GM12878 (cell line): ENCODE data around the gene C8B. TPM values are rescaled to one million over a fixed set of nuclear protein-coding genes. Genes with fewer than 3 reads are reported as not detected.

Experiments used
- ATAC-seq: fragments of 200-7000 bp; cut with Tn5 transposase; 3 replicates; pipeline ENCODE4 v1.9.1; 2020; ENCODE audit warnings: mild to moderate bottlenecking, moderate library complexity
- BruUV-seq: library from RNA; stranded (reverse); fragments of 400-500 nt; replicated peaks from 2 replicates; lab custom pipeline; 2021; lab: Mats Ljungman, UMichigan
- CTCF ChIA-PET: fragments of 300-600 bp; sonication (Branson Sonifier 250); formaldehyde crosslinking; extraction: SDS; loops from one replicate; lab custom pipeline; 2021; ENCODE audit warnings: inconsistent platforms; lab: Yijun Ruan, JAX
- POLR2A ChIA-PET: fragments of 350-600 bp; formaldehyde crosslinking; extraction: SDS; loops from one replicate; lab custom pipeline; 2021; ENCODE audit warnings: inconsistent platforms; lab: Charles Lee
- RAD21 ChIA-PET: fragments of 300-600 bp; sonication (Branson Sonifier 250); formaldehyde crosslinking; loops from one replicate; lab custom pipeline; 2023; ENCODE audit warnings: antibody characterized with exemption; ENCODE audit not compliant: unreplicated experiment; lab: Charles Lee
- SMC1A ChIA-PET: fragments of 300-600 bp; sonication (Branson Sonifier 250); formaldehyde crosslinking; loops from one replicate; lab custom pipeline; 2023; ENCODE audit not compliant: unreplicated experiment, uncharacterized antibody; lab: Charles Lee
- DNase-seq: peaks from one replicate; pipeline ENCODE4 v3.0.0-alpha.2; 2011; ENCODE audit warnings: low read depth, low spot score
- FAIRE-seq: peaks from 3 replicates; lab custom pipeline; 2011; peaks lifted over from hg19 to GRCh38; lab: Jason Lieb, UNC
- H2AFZ ChIP-seq: 2 replicates; pipeline ENCODE4 v1.6.0; 2011; ENCODE audit warnings: low read depth, low read length, control low read depth; ENCODE audit not compliant: control insufficient read depth
- H3K27ac ChIP-seq: 2 replicates; pipeline ENCODE4 v1.5.1; 2011; ENCODE audit warnings: control low read depth; ENCODE audit not compliant: control insufficient read depth, insufficient read depth
- H3K27me3 ChIP-seq, 2 experiments: replicated peaks in 1 of 2; 2 replicates each; pipeline versions ENCODE4 v1.6.0 to v1.6.1; 2011; ENCODE audit warnings: low read length in 1 of 2; ENCODE audit not compliant: control insufficient read depth in 2 of 2, insufficient read depth in 2 of 2
- H3K36me3 ChIP-seq, 2 experiments: 2 replicates each; pipeline ENCODE4 v1.5.1; 2011; ENCODE audit warnings: low read length in 1 of 2; ENCODE audit not compliant: control insufficient read depth in 2 of 2, insufficient read depth in 2 of 2
- H3K4me1 ChIP-seq: 2 replicates; pipeline ENCODE4 v1.6.1; 2011; ENCODE audit warnings: mild to moderate bottlenecking, low read length, moderate library complexity, mixed read lengths; ENCODE audit not compliant: control insufficient read depth, insufficient read depth
- H3K4me2 ChIP-seq: 2 replicates; pipeline ENCODE4 v1.6.0; 2011; ENCODE audit warnings: control low read depth; ENCODE audit not compliant: control insufficient read depth, insufficient read depth
- H3K4me3 ChIP-seq: fragments of 200-600 bp; sonication (generic); 2 replicates; pipeline ENCODE4 v1.5.1; 2016
- H3K79me2 ChIP-seq: 2 replicates; pipeline ENCODE4 v1.6.0; 2011; ENCODE audit warnings: low read length; ENCODE audit not compliant: control insufficient read depth, insufficient read depth
- H3K9ac ChIP-seq: 2 replicates; pipeline ENCODE4 v1.8.0; 2011; ENCODE audit warnings: low read length, control low read depth, mixed read lengths; ENCODE audit not compliant: control insufficient read depth, insufficient read depth
- H3K9me3 ChIP-seq: replicated peaks from 3 replicates; pipeline ENCODE4 v1.5.1; 2011; ENCODE audit warnings: mild to moderate bottlenecking, low read length; ENCODE audit not compliant: control insufficient read depth, insufficient read depth
- H4K20me1 ChIP-seq: 2 replicates; pipeline ENCODE4 v1.6.0; 2011; ENCODE audit not compliant: control insufficient read depth, insufficient read depth
- ASH2L ChIP-seq: fragments of 300-600, 200-600 bp; sonication (generic); IDR thresholded peaks from 2 replicates; pipeline ENCODE4 v1.6.1; 2017; ENCODE audit warnings: low read depth, mild to moderate bottlenecking, borderline replicate concordance
- BCL11A ChIP-seq: IDR thresholded peaks from 2 replicates; pipeline ENCODE4 v1.6.1; 2011; ENCODE audit warnings: low read depth, low read length
- E2F8 ChIP-seq: fragments of 450-650 bp; IDR thresholded peaks from 2 replicates; pipeline ENCODE4 v1.6.1; 2018; ENCODE audit warnings: mild to moderate bottlenecking, low read depth, moderate library complexity; ENCODE audit not compliant: partially characterized antibody
- GABPA ChIP-seq: IDR thresholded peaks from 2 replicates; pipeline ENCODE4 v1.6.1; 2014; ENCODE audit warnings: antibody characterized with exemption, low read depth, mild to moderate bottlenecking, inconsistent platforms
- HCFC1 ChIP-seq: fragments of 150-350 bp; IDR thresholded peaks from 2 replicates; pipeline ENCODE4 v1.6.1; 2014; ENCODE audit warnings: low read length
- IRF5 ChIP-seq: fragments of 450-650 bp; IDR thresholded peaks from 2 replicates; pipeline ENCODE4 v1.6.1; 2017; ENCODE audit warnings: borderline replicate concordance
- JUND ChIP-seq: IDR thresholded peaks from 2 replicates; pipeline ENCODE4 v1.6.1; 2012; ENCODE audit warnings: low read depth, mild to moderate bottlenecking, low read length, improper control_type of control experiment, moderate library complexity
- MLLT1 ChIP-seq: fragments of 450-650 bp; IDR thresholded peaks from 2 replicates; pipeline ENCODE4 v1.6.1; 2016; ENCODE audit warnings: mild to moderate bottlenecking
- NRF1 ChIP-seq: conservative IDR thresholded peaks from 2 replicates; pipeline ENCODE4 v1.6.1; 2011; ENCODE audit warnings: mild to moderate bottlenecking, low read depth, low read length, improper control_type of control experiment
- PKNOX1 ChIP-seq: fragments of 450-650 bp; IDR thresholded peaks from 2 replicates; pipeline ENCODE4 v1.6.1; 2016; ENCODE audit warnings: mild to moderate bottlenecking
- POLR2A ChIP-seq: IDR thresholded peaks from 2 replicates; pipeline ENCODE4 v1.6.1; 2011; ENCODE audit warnings: low read depth, mild to moderate bottlenecking, low read length
- POU2F2 ChIP-seq: IDR thresholded peaks from 3 replicates; pipeline ENCODE4 v1.6.1; 2011; ENCODE audit warnings: low read depth, mild to moderate bottlenecking, low read length, borderline replicate concordance
- RELA ChIP-seq: fragments of 450-650 bp; IDR thresholded peaks from 2 replicates; pipeline ENCODE4 v1.8.0; 2014; ENCODE audit warnings: borderline replicate concordance; ENCODE audit not compliant: partially characterized antibody
- RFX5 ChIP-seq: IDR thresholded peaks from 2 replicates; pipeline ENCODE4 v1.6.1; 2011; ENCODE audit warnings: low read depth, low read length, improper control_type of control experiment
- SIN3A ChIP-seq: IDR thresholded peaks from 2 replicates; pipeline ENCODE4 v1.6.1; 2012; ENCODE audit warnings: low read depth, low read length, improper control_type of control experiment
- SMAD1 ChIP-seq: fragments of 450-650 bp; IDR thresholded peaks from 2 replicates; pipeline ENCODE4 v1.6.1; 2018; ENCODE audit warnings: mild to moderate bottlenecking, low read depth; ENCODE audit not compliant: partially characterized antibody
- SMAD5 ChIP-seq: IDR thresholded peaks from 2 replicates; pipeline ENCODE4 v1.6.1; 2016; ENCODE audit warnings: antibody characterized with exemption, low read depth
- WGBS: methylation state at CpG from one replicate; pipeline ENCODE4 v1.1.6; 2016; ENCODE audit warnings: low lambda C conversion rate; ENCODE audit not compliant: insufficient replicate concordance, insufficient coverage; ENCODE audit errors: missing lambda C conversion rate; 5-methylcytosine and 5-hydroxymethylcytosine counted together
- in situ Hi-C: fragments of 300-500 bp; cut with MboI; formaldehyde crosslinking; loops from 9 replicates; pipeline ENCODE4 v1.14.3; 2018; ENCODE audit warnings: mixed read lengths
- intact Hi-C: fragments of 100-400 bp; cut with micrococcal nuclease; formaldehyde crosslinking; loops from one replicate; pipeline ENCODE4 v1.14.2; 2022; ENCODE audit not compliant: unreplicated experiment
- polyA plus RNA-seq, 11 experiments: library from polyadenylated mRNA; depleted of rRNA in 4 of 11; unstranded in 6 of 11; stranded (reverse) in 5 of 11; fragments of >200 nt; fragmentation: Nextera tagmentation in 4 of 11; fragmentation: Illumina TruSeq in 1 of 11; extraction: Ambion mirVana in 4 of 11; extraction: Trizol in 1 of 11; gene quantifications; 1 replicate in 1 of 11; 2 replicates in 10 of 11; pipeline versions ENCODE4 v1.2.1 to v1.2.3, GENCODE V29; 2011 to 2016; ENCODE audit warnings: inconsistent platforms in 2 of 11, missing spikeins in 2 of 11, low read depth in 1 of 11
- total RNA-seq, 4 experiments: library from RNA; depleted of rRNA in 3 of 4; stranded (reverse); fragments of >200 nt in 3 of 4; fragmentation: Illumina TruSeq in 1 of 4; extraction: Trizol in 1 of 4; gene quantifications; 2 replicates each; pipeline versions ENCODE4 v1.2.1 to v1.2.3, GENCODE V29; 2013 to 2021

The C8B gene
- total and polyA plus RNA-seq, 10 of the 15 experiments (the other 5 are each of a cell fraction or from before 2014, with no cell fraction given), result not detected

GRCh38 chr1:57010511-57010910 is 44.7 kb upstream of the C8B start:
- H3K79me2 ChIP-seq, result no peaks in the 10 kb centered on the region
- H3K27me3 ChIP-seq, result no peaks in the 10 kb centered on the region; a peak in 1 of 4 replicates
- no peak overlapping the region for H3K9ac ChIP-seq
- no peak overlapping the region for H3K4me2 ChIP-seq
- no peaks in the 10 kb centered on the region for H4K20me1 ChIP-seq
- no peaks in the 10 kb centered on the region for H3K9me3 ChIP-seq
- WGBS, result 58% methylated on average over 4 of the region's 4 CpGs
- in situ Hi-C loops, result no loop called here
- FAIRE-seq (no peak), DNase-seq (no peak), ATAC-seq (no peak)
- POLR2A ChIA-PET, result no interaction called here
- H3K4me1 ChIP-seq, result no peaks in the 10 kb centered on the region
- TF ChIP-seq HCFC1 (no peak), SMAD5 (no peak), SIN3A (no peak), RFX5 (no peak), POU2F2 (no peak), POLR2A (no peak), JUND (no peak), E2F8 (no peak), GABPA (no peak), PKNOX1 (no peak), ASH2L (no peak), RELA (no peak), SMAD1 (no peak), IRF5 (no peak), MLLT1 (no peak), BCL11A (no peak), NRF1 (no peak)
- no peak overlapping the region for H3K27ac ChIP-seq
- H2AFZ ChIP-seq, result no peak overlapping the region
- SMC1A ChIA-PET, result no interaction called here
- CTCF ChIA-PET, result interaction anchor here (1.4 kb wide), 1 partner anchor 10 kb away, joined by 3 read pairs; no protein-coding TSS in a partner anchor
- no peak overlapping the region for H3K4me3 ChIP-seq
- intact Hi-C loops, result no loop called here
- BruUV-seq, result no TSS peak
- no peaks in the 10 kb centered on the region for H3K36me3 ChIP-seq
- RAD21 ChIA-PET, result no interaction called here
